ENCODE results near the gene GALNT18. TPM values are rescaled to one million over a fixed set of nuclear protein-coding genes. Genes with fewer than 3 reads are reported as not detected.

Gene GALNT18
- total RNA-seq, 1 donor, result 2.4 TPM

DNA sequence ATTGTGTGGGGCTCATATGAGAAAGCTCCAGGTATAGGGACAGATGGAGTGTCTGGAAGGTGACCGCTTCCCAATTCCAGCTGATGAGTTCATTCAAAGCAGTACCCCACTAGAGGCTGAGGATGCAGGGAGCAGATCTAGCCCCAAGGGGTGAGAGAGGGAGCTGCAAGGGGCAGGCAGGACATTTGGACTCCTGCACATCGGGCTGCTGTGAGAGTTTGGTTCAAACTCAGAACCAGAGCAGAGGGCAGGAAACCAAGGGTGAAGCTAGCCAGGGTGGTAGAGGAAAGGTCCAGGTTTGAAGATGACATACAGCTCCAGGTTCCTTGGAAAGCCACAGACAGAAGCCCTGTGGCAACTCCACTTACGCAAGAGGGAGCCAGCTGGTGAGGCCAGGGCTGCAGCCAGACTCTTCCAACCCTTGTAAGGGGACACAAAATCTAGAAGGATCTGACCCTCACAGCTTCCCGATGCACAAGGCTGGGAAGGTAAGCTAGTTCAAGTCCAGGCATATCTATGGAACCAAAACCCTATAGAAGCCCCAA is 270.7 kb downstream of the GALNT18 start:
- DNase-seq (ENCODE audit: low read depth), result no peak
- H3K4me3 ChIP-seq (ENCODE audit: low read depth, low read length), result no peak overlapping the region
- TF ChIP-seq, protein P1, sequence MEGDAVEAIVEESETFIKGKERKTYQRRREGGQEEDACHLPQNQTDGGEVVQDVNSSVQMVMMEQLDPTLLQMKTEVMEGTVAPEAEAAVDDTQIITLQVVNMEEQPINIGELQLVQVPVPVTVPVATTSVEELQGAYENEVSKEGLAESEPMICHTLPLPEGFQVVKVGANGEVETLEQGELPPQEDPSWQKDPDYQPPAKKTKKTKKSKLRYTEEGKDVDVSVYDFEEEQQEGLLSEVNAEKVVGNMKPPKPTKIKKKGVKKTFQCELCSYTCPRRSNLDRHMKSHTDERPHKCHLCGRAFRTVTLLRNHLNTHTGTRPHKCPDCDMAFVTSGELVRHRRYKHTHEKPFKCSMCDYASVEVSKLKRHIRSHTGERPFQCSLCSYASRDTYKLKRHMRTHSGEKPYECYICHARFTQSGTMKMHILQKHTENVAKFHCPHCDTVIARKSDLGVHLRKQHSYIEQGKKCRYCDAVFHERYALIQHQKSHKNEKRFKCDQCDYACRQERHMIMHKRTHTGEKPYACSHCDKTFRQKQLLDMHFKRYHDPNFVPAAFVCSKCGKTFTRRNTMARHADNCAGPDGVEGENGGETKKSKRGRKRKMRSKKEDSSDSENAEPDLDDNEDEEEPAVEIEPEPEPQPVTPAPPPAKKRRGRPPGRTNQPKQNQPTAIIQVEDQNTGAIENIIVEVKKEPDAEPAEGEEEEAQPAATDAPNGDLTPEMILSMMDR (IDR thresholded peaks at IDR 0.05; ENCODE audit: insufficient read depth, low read length), result no peak

DNA sequence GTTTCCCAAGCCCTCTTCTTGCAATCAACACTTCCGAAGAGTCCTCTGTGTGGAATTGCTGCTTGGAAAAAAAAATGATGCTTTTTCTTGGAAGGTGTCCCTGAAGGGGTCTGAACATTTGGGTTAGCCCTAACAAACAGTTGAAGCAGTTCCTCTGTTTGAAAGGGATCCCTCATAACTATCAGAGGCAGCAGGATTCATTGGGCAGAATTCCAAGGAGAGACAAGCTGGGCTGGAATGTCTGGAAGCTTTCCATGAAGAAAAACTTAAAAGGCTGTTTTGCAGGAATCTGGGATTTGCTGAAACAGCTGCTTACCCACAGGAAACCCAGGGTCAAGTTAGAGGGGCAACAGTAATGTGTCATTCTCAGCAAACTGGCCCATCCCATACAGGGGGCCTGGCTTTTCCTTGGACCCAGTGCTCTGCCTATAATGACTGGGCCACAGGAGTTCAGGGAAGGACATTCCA is 271.9 kb downstream of the GALNT18 start:
- peak; percentile 86 for DNase-seq (ENCODE audit: low read depth)
- H3K4me3 ChIP-seq (ENCODE audit: low read depth, low read length), result no peak overlapping the region
- TF ChIP-seq, protein P1 (IDR thresholded peaks at IDR 0.05; ENCODE audit: insufficient read depth, low read length), result no peak

DNA sequence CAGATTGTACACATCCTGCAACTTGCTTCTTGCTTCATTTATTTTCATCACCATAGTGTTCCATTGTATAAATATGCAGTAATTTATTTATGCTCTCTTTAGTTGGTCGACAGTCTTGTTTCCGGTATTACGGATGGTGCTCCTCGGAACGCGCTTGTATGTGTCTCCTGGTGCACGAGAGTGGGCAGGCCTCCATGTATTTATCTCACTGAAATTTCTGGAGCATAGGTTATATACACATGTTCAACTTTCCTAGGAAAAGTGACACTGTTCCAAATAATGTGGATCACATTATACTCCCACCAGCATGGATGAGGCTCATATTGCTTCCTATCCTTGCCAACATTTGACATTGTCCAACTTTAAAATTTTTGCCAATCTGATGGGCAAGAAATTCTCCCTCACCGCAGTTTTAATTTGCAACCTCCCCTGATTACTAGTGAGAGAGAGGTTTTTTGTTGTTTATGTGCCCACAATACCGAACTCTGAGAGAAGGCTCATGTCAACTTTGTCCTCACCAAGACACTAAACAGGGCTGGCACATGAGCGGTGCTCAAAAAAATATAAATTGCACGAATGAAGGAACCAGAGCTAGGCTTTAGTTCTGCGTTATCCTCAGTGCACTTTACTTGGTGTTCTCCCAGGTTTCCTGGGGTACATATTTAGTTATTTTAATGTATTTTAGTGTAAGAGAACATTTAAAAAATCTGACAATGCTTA is 272.5 kb downstream of the GALNT18 start:
- H3K4me3 ChIP-seq (ENCODE audit: low read depth, low read length), result no peak overlapping the region
- peak; percentile 18 for DNase-seq (ENCODE audit: low read depth)
- TF ChIP-seq, protein P1 (IDR thresholded peaks at IDR 0.05; ENCODE audit: insufficient read depth, low read length), result no peak

DNA sequence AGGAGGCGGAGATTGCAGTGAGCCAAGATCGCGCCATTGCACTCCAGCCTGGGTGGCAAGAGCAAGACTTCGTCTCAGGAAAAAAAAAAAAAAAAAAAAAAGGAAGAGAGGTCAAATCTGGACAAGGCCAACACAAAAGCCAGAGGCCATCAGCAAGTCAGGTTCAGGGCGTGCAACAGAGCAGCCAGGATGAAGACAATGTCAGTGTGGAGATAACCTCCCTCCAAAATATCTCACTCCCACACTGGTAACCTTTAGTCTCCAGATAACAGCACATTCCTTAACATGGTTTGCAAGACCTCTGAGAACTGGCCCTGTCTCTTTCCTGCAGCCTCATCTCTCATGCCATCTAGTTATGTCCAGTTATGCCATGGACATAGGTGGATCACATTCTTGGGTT is 273.5 kb downstream of the GALNT18 start:
- no peak overlapping the region for H3K4me3 ChIP-seq (ENCODE audit: low read depth, low read length)
- TF ChIP-seq, protein P1 (IDR thresholded peaks at IDR 0.05; ENCODE audit: insufficient read depth, low read length), result no peak
- DNase-seq (ENCODE audit: low read depth), result no peak

DNA sequence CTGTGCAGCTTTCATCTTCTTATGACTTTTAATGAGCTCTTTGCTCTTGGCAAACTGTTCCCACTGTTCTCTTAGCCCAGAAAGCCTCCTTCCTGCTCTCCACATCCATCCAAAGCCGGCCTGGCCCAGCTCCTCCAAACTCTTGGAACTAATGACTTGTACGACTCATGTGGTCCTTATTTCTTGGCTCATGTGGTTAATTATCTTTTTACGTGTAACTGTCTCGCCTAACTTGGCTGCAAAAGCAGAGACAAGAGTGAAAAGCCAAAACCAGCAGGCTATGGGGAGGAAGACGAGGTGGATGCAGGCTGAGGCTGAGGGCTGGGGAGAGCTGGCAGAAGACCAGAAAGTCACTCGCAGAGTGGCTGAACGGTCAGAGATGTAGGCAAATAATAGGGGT is 274.2 kb downstream of the GALNT18 start:
- DNase-seq (ENCODE audit: low read depth), result peak; percentile 11
- no peak overlapping the region for H3K4me3 ChIP-seq (ENCODE audit: low read depth, low read length)
- TF ChIP-seq, protein P1 (IDR thresholded peaks at IDR 0.05; ENCODE audit: insufficient read depth, low read length), result no peak

DNA sequence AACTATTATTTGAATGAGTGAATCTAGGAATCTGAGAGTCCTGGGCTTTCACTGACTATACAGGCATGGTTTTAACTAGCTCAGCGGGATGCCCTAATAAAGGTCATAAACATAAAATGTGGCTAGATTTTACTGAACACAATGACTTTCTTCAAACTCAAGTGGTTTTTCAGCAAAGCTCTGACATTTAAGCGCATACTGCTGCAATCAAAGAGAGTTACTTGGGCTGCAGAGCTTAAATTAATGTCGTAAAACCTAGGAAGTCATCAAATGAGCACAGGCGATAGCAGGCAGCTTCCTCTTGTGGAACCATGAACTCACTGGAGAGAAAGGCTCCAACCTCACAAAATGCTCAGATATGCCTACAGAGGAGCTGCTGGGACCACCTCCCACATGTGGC is 275.5 kb downstream of the GALNT18 start:
- no peak overlapping the region for H3K4me3 ChIP-seq (ENCODE audit: low read depth, low read length)
- TF ChIP-seq, protein P1 (IDR thresholded peaks at IDR 0.05; ENCODE audit: insufficient read depth, low read length), result no peak
- no peak for DNase-seq (ENCODE audit: low read depth)
